Osteoblast (primary cell): ENCODE measurements around the gene MCHR1. TPM values are rescaled to one million over a fixed set of nuclear protein-coding genes. Genes with fewer than 3 reads are reported as not detected.

Experiments used
- DNase-seq: peaks from one replicate; pipeline ENCODE4 v3.0.0; 2011; ENCODE audit warnings: low spot score, mixed read lengths; ENCODE audit not compliant: insufficient read length; ENCODE audit errors: missing footprints
- H2AFZ ChIP-seq: 2 replicates; pipeline ENCODE4 v1.6.0; 2011; ENCODE audit warnings: mild to moderate bottlenecking, low read length
- H3K27ac ChIP-seq: 2 replicates; pipeline ENCODE4 v1.5.1; 2011; ENCODE audit warnings: mild to moderate bottlenecking, low read depth, low read length, moderate library complexity
- H3K27me3 ChIP-seq: 2 replicates; pipeline ENCODE4 v1.6.0; 2012; ENCODE audit warnings: mild to moderate bottlenecking, control low read depth, inconsistent platforms, low read length, moderate library complexity; ENCODE audit not compliant: insufficient read depth
- H3K36me3 ChIP-seq: 2 replicates; pipeline ENCODE4 v1.5.1; 2011; ENCODE audit warnings: mild to moderate bottlenecking, low read length, control low read depth, moderate library complexity; ENCODE audit not compliant: insufficient read depth
- H3K4me1 ChIP-seq: 2 replicates; pipeline ENCODE4 v1.5.1; 2011; ENCODE audit warnings: mild to moderate bottlenecking, low read length, control low read depth, moderate library complexity; ENCODE audit not compliant: insufficient read depth
- H3K4me2 ChIP-seq: 2 replicates; pipeline ENCODE4 v1.6.0; 2011; ENCODE audit warnings: mild to moderate bottlenecking, low read length; ENCODE audit not compliant: insufficient read depth
- H3K4me3 ChIP-seq: fragments of 200-600 bp; sonication (generic); 3 replicates; pipeline ENCODE4 v1.5.1; 2012; ENCODE audit warnings: mild to moderate bottlenecking, low read length, inconsistent platforms; ENCODE audit not compliant: insufficient read depth
- H3K79me2 ChIP-seq: 2 replicates; pipeline ENCODE4 v1.6.0; 2012; ENCODE audit warnings: mild to moderate bottlenecking, low read length, control low read depth, inconsistent platforms; ENCODE audit not compliant: insufficient read depth
- H3K9me3 ChIP-seq: 2 replicates; pipeline ENCODE4 v1.5.1; 2011; ENCODE audit warnings: low read depth, low read length, control low read depth
- H4K20me1 ChIP-seq: 2 replicates; pipeline ENCODE4 v1.6.0; 2012; ENCODE audit warnings: mild to moderate bottlenecking, low read length, control low read depth; ENCODE audit not compliant: insufficient read depth
- CTCF ChIP-seq: IDR thresholded peaks from 2 replicates; pipeline ENCODE4 v1.5.1; 2011; ENCODE audit warnings: mild to moderate bottlenecking, low read depth, low read length, moderate library complexity; ENCODE audit errors: extremely low read depth
- total RNA-seq: library from RNA; depleted of rRNA; stranded (reverse); fragments of >200 nt; gene quantifications from 2 replicates; pipeline ENCODE4 v1.2.3, GENCODE V29; 2012

The MCHR1 gene
- total RNA-seq, 1 donor, result not detected

GRCh38 chr22:40703736-40704135, 24.5 kb downstream of the MCHR1 start:
- TF ChIP-seq CTCF, result no peak
- no peaks in the 10 kb centered on the region for H3K4me1 ChIP-seq
- no peak for DNase-seq
- no peak overlapping the region for H3K4me3 ChIP-seq
- H3K4me2 ChIP-seq, result no peak overlapping the region
- no peak overlapping the region for H3K27ac ChIP-seq
- no peak overlapping the region for H2AFZ ChIP-seq
- H4K20me1 ChIP-seq, result no peaks in the 10 kb centered on the region
- H3K27me3 ChIP-seq, result peaks cover 17% of the 10 kb centered on the region
- H3K36me3 ChIP-seq, result no peaks in the 10 kb centered on the region
- no peaks in the 10 kb centered on the region for H3K79me2 ChIP-seq
- H3K9me3 ChIP-seq, result peaks cover 2% of the 10 kb centered on the region

GRCh38 chr22:40705918-40706682, 26.8 kb downstream of the MCHR1 start:
- H3K27me3 ChIP-seq, result peaks cover 17% of the 10 kb centered on the region
- no peaks in the 10 kb centered on the region for H3K36me3 ChIP-seq

GRCh38 chr22:40707154-40707553, 27.9 kb downstream of the MCHR1 start:
- H3K36me3 ChIP-seq, result no peaks in the 10 kb centered on the region
- no peaks in the 10 kb centered on the region for H3K79me2 ChIP-seq
- peaks cover 2% of the 10 kb centered on the region for H3K9me3 ChIP-seq
- no peak for DNase-seq
- H2AFZ ChIP-seq, result no peak overlapping the region
- H3K4me3 ChIP-seq, result no peak overlapping the region
- peaks cover 5% of the 10 kb centered on the region for H3K4me1 ChIP-seq
- peaks cover 17% of the 10 kb centered on the region for H3K27me3 ChIP-seq
- H3K4me2 ChIP-seq, result no peak overlapping the region
- H3K27ac ChIP-seq, result no peak overlapping the region
- no peak for TF ChIP-seq CTCF
- H4K20me1 ChIP-seq, result no peaks in the 10 kb centered on the region

More at GRCh38 chr22:40705918-40706682, 26.8 kb downstream of the MCHR1 start:
- no peak overlapping the region for H3K4me2 ChIP-seq
- no peaks in the 10 kb centered on the region for H3K79me2 ChIP-seq
- no peak overlapping the region for H2AFZ ChIP-seq
- no peak overlapping the region for H3K27ac ChIP-seq
- no peak overlapping the region for H3K4me3 ChIP-seq
- H3K4me1 ChIP-seq, result no peaks in the 10 kb centered on the region
- H4K20me1 ChIP-seq, result no peaks in the 10 kb centered on the region
- no peak for DNase-seq
- H3K9me3 ChIP-seq, result peaks cover 2% of the 10 kb centered on the region
- no peak for TF ChIP-seq CTCF

- Histone ChIP-seq H3K27ac (no peak overlapping the region), H4K20me1 (no peaks in the 10 kb centered on the region), H3K4me1 (peaks cover 5% of the 10 kb centered on the region), H3K36me3 (no peaks in the 10 kb centered on the region), H3K9me3 (peaks cover 2% of the 10 kb centered on the region), H3K4me2 (no peak overlapping the region), H2AFZ (no peak overlapping the region), H3K79me2 (no peaks in the 10 kb centered on the region), H3K4me3 (no peak overlapping the region), H3K27me3 (peaks cover 22% of the 10 kb centered on the region)
- no peak for TF ChIP-seq CTCF
- DNase-seq, result no peak
These were observed 28.9 kb downstream of the MCHR1 start for GRCh38 chr22:40708177-40708576.
